Measurements from ENCODE around the gene ENOX2. TPM values are rescaled to one million over a fixed set of nuclear protein-coding genes. Genes with fewer than 3 reads are reported as not detected.
"Not testable (repeated sequence)": the region's sequence is repeated elsewhere in the genome, so short reads cannot be mapped to it uniquely, and the experiment has no call there.

ENOX2 gene
- total RNA-seq, 4 donors from 2014 or later = 10.2 to 27.0 (median 12.9) TPM

GRCh38 chrX:130827648-130828047, 75.4 kb downstream of the ENOX2 start:
- no peak for TF ChIP-seq CTCF (IDR thresholded peaks at IDR 0.05)
- no peak for ATAC-seq (ENCODE audit: low FRiP score)
- no peak for DNase-seq (ENCODE audit: low spot score)

DNA sequence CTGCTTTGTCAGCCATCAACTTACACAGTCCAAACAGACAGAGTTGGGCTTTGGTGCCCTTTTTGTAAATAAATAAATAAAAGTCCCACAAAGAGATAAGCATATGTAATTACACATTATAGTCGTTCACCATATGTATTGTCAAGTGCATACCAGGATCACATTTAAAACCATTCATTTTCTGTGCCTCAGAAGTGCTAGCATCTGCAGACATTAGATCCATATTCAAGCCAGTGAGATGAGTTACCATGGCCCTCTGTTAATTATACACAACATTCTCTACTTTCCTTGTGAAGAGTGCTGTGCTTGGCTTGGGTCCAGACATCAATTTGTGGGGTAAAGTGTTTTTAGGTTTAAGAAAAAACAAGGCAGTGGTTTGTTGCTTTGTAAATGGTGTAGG, 76.8 kb downstream of the ENOX2 start:
- ATAC-seq (ENCODE audit: low FRiP score) (no peak), DNase-seq (ENCODE audit: low spot score) (no peak)
- no peak for TF ChIP-seq CTCF (IDR thresholded peaks at IDR 0.05)

- TF ChIP-seq CTCF (IDR thresholded peaks at IDR 0.05) = no peak
Observed at GRCh38 chrX:130825525-130825924, 77.5 kb downstream of the ENOX2 start.

GRCh38 chrX:130819367-130819766, 83.6 kb downstream of the ENOX2 start:
- not testable (repeated sequence) for DNase-seq (ENCODE audit: low spot score); ATAC-seq (ENCODE audit: low FRiP score)

More at GRCh38 chrX:130825525-130825924, 77.5 kb downstream of the ENOX2 start:
- ATAC-seq (ENCODE audit: low FRiP score) (no peak), DNase-seq (ENCODE audit: low spot score) (no peak)

- not testable (repeated sequence) for ATAC-seq (ENCODE audit: low FRiP score); DNase-seq (ENCODE audit: low spot score)
Observed at GRCh38 chrX:130813932-130814331, 89.1 kb downstream of the ENOX2 start.

- DNase-seq (ENCODE audit: low spot score) = no peak
- no peak for TF ChIP-seq CTCF (IDR thresholded peaks at IDR 0.05)
- ATAC-seq (ENCODE audit: low FRiP score) = no peak
Observed at GRCh38 chrX:130810561-130810960, 92.4 kb downstream of the ENOX2 start.

DNA sequence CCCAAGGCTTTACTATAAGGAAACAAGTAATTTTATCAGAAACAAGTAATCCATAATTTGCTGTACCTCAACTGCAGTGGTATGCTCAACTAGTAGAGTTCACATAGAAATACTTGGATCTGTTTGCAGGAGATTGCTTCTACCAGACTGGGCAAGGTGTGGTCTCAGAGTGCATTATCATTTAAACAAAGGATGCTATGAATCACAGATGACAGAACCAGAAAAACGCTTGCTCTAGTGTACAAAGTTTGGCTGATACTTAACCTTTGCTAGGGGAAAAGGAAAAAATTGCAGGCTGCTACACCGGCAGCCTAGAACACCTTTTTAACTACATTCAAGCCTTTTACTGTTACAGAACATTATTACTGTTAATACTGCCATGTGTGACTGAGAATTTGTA, 97.1 kb downstream of the ENOX2 start:
- no peak for TF ChIP-seq CTCF (IDR thresholded peaks at IDR 0.05)
- ATAC-seq (ENCODE audit: low FRiP score) = no peak
- DNase-seq (ENCODE audit: low spot score) = no peak

DNA sequence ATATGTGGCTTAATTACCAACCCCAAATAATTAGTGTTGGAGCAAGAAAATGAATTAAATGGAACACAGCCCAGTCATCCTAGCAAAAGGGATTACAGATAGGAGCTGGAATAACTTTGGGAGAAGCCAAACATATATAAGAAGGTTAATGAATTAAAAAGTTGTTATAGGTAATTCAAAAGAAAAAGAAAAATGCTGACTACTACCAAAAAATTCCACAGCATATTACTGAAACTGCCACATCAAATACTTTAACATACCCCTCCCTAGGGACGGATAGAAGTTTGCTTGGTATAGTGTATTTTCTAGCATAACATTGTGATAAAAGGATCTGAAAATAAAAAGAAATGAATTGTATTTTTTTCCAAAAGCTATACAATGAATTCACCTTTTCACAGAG, 99.5 kb downstream of the ENOX2 start:
- TF ChIP-seq CTCF (IDR thresholded peaks at IDR 0.05) = no peak
- DNase-seq (ENCODE audit: low spot score) = no peak
- ATAC-seq (ENCODE audit: low FRiP score) = no peak
